Hematopoietic multipotent progenitor cell treated with erythropoietin and hydrocortisone succinate and interleukin-3 and kit ligand, for 6 days (in vitro differentiated cells): ENCODE results near the gene ABCC1.
"Not testable (repeated sequence)": the region's sequence is repeated elsewhere in the genome, so short reads cannot be mapped to it uniquely, and the experiment has no call there.

Experiments used
- DNase-seq: peaks from one replicate; pipeline ENCODE4 v3.0.0-alpha.2; 2015

The ABCC1 gene

GRCh38 chr16:15967655-15968315 lies 18.4 kb downstream of the ABCC1 start:
- no peak for DNase-seq

GRCh38 chr16:15970202-15970601 lies 20.8 kb downstream of the ABCC1 start:
- DNase-seq: peak; percentile 47

GRCh38 chr16:15970743-15971439 lies 21.5 kb downstream of the ABCC1 start:
- DNase-seq: no peak

- no peak for DNase-seq
Measured at GRCh38 chr16:15971440-15971815, 22.0 kb downstream of the ABCC1 start.

GRCh38 chr16:15972046-15972868 lies 22.8 kb downstream of the ABCC1 start:
- no peak for DNase-seq

GRCh38 chr16:15973421-15973820 lies 24.0 kb downstream of the ABCC1 start:
- peak; percentile 64 for DNase-seq

- no peak for DNase-seq
Measured at GRCh38 chr16:15974057-15974456, 24.6 kb downstream of the ABCC1 start.

- DNase-seq: no peak
Measured at GRCh38 chr16:15975172-15975571, 25.8 kb downstream of the ABCC1 start.

- no peak for DNase-seq
Measured at GRCh38 chr16:15976225-15976812, 26.9 kb downstream of the ABCC1 start.

- no peak for DNase-seq
Measured at GRCh38 chr16:15976929-15977637, 27.7 kb downstream of the ABCC1 start.

GRCh38 chr16:15979801-15980200 lies 30.4 kb downstream of the ABCC1 start:
- DNase-seq: no peak

- peak; percentile 30 for DNase-seq
Measured at GRCh38 chr16:15980329-15980728, 30.9 kb downstream of the ABCC1 start.

- no peak for DNase-seq
Measured at GRCh38 chr16:15981382-15981781, 32.0 kb downstream of the ABCC1 start.

- not testable (repeated sequence) for DNase-seq
Measured at GRCh38 chr16:15982194-15982915, 32.9 kb downstream of the ABCC1 start.

GRCh38 chr16:15983898-15984297 lies 34.5 kb downstream of the ABCC1 start:
- no peak for DNase-seq

GRCh38 chr16:15985144-15985543 lies 35.7 kb downstream of the ABCC1 start:
- no peak for DNase-seq

GRCh38 chr16:15986261-15986660 lies 36.8 kb downstream of the ABCC1 start:
- no peak for DNase-seq

- DNase-seq: peak; percentile 92
Measured at GRCh38 chr16:15988268-15989013, 39.0 kb downstream of the ABCC1 start.

GRCh38 chr16:15990902-15991301 lies 41.5 kb downstream of the ABCC1 start:
- DNase-seq: peak; percentile 67

- DNase-seq: no peak
Measured at GRCh38 chr16:15993128-15993527, 43.7 kb downstream of the ABCC1 start.

GRCh38 chr16:15993541-15993940 lies 44.1 kb downstream of the ABCC1 start:
- DNase-seq: no peak
